Adrenal gland (tissue), 5 donors: ENCODE results near the gene PDLIM5.

Experiments used
- CTCF ChIP-seq, 6 experiments: fragments of 450-650 bp in 4 of 6; fragments of 200-600 bp in 2 of 6; sonication (generic) in 1 of 6; IDR thresholded peaks; 1 replicate in 5 of 6; 2 replicates in 1 of 6; pipeline versions ENCODE4 v1.5.1 to v1.8.0; 2016 to 2021; ENCODE audit warnings: antibody characterized with exemption in 6 of 6, mild to moderate bottlenecking in 2 of 6, moderate library complexity in 1 of 6
- POLR2A ChIP-seq, 2 donors: fragments of 450-650 bp; IDR thresholded peaks; one replicate each; pipeline ENCODE4 v1.6.1; 2017; ENCODE audit warnings: antibody characterized with exemption in 2 of 2, mild to moderate bottlenecking in 2 of 2, moderate library complexity in 1 of 2
- donor health status: DM: no; HTN: no; CAD: no.

- peak in 1 of 6 experiments; percentile 10 for TF ChIP-seq CTCF (IDR thresholded peaks at IDR 0.05)
- no peak for TF ChIP-seq POLR2A (IDR thresholded peaks at IDR 0.05)
Measured at GRCh38 chr4:94680176-94680862, 228.6 kb downstream of the PDLIM5 start.
